ENCODE data around the gene PLXNA2.

GRCh38 chr1:208198236-208198635 is 45.9 kb downstream of the PLXNA2 start:
- no peak for TF ChIP-seq CTCF (IDR thresholded peaks at IDR 0.05)
- TF ChIP-seq POLR2A (IDR thresholded peaks at IDR 0.05) = no peak

Data from esophagus squamous epithelium (tissue), 4 donors.